ENCODE results near the gene SMARCC1. TPM values are rescaled to one million over a fixed set of nuclear protein-coding genes. Genes with fewer than 3 reads are reported as not detected.

The SMARCC1 gene
- 25.1 and 48.1 TPM in 2 replicates for total RNA-seq

GRCh38 chr3:47781685-47782445, at the start of gene SMARCC1:
Gene SMARCC1 (minus strand): TSS chr3:47781893. CDS start chr3:47781797, 96 bp downstream.

GRCh38 chr3:47802734-47803479, 21.2 kb upstream of the SMARCC1 start, which contains the start of gene DHX30:
Gene DHX30 (plus strand): TSS chr3:47803138. CDS start chr3:47810684, 7,546 bp downstream.

GRCh38 chr3:47578691-47579632, 202.7 kb downstream of the SMARCC1 start, which contains the start of gene CSPG5:
Gene CSPG5 (minus strand): TSS chr3:47578865. CDS start chr3:47578693, 172 bp downstream.

Other genes starting within 250 kb of the SMARCC1 start
- 0.19 and 0.28 TPM in 2 replicates for gene CSPG5, start 203.0 kb downstream of the SMARCC1 start, total RNA-seq
- 56.1 and 85.1 TPM in 2 replicates for gene DHX30, start 21.2 kb upstream of the SMARCC1 start, total RNA-seq
- gene MAP4, start 234.5 kb upstream of the SMARCC1 start, total RNA-seq = 56.2 and 68.5 TPM in 2 replicates

All from regular cardiac myocyte (primary cell).